H9 (cell line): Measurements from ENCODE around the gene MAPKAP1. TPM values are rescaled to one million over a fixed set of nuclear protein-coding genes. Genes with fewer than 3 reads are reported as not detected.

Experiments used
- DNase-seq: peaks from one replicate; pipeline ENCODE4 v3.0.0-alpha.2; 2017
- H2AFZ ChIP-seq: one replicate; pipeline ENCODE4 v1.6.1; 2013; ENCODE audit warnings: mild to moderate bottlenecking, low read length, control low read depth, moderate library complexity
- H2AK5ac ChIP-seq: 2 replicates; pipeline ENCODE4 v1.6.1; 2013; ENCODE audit warnings: low read length, control low read depth, mixed read lengths; ENCODE audit not compliant: insufficient read length
- H2BK120ac ChIP-seq: one replicate; pipeline ENCODE4 v1.6.1; 2013; ENCODE audit warnings: low read depth, mild to moderate bottlenecking, low read length, control low read depth, inconsistent platforms; ENCODE audit not compliant: poor library complexity, severe bottlenecking
- H2BK12ac ChIP-seq: 2 replicates; pipeline ENCODE4 v1.6.1; 2013; ENCODE audit warnings: low read length, control low read depth, mixed read lengths, low read depth; ENCODE audit not compliant: insufficient read length
- H2BK15ac ChIP-seq: 2 replicates; pipeline ENCODE4 v1.6.1; 2013; ENCODE audit warnings: low read depth, low read length, control low read depth
- H2BK20ac ChIP-seq: one replicate; pipeline ENCODE4 v1.6.1; 2013; ENCODE audit warnings: low read depth, mild to moderate bottlenecking, low read length, control low read depth, inconsistent platforms; ENCODE audit not compliant: poor library complexity, severe bottlenecking
- H2BK5ac ChIP-seq: 2 replicates; pipeline ENCODE4 v1.6.1; 2013; ENCODE audit warnings: low read length, control low read depth, mixed read lengths; ENCODE audit not compliant: insufficient read length
- H3K14ac ChIP-seq: 2 replicates; pipeline ENCODE4 v1.6.1; 2013; ENCODE audit warnings: low read length, control low read depth; ENCODE audit not compliant: insufficient read depth
- H3K18ac ChIP-seq: 2 replicates; pipeline ENCODE4 v1.6.1; 2013; ENCODE audit warnings: low read depth, mild to moderate bottlenecking, mixed read lengths, low read length, control low read depth; ENCODE audit not compliant: insufficient read length
- H3K23ac ChIP-seq: 2 replicates; pipeline ENCODE4 v1.6.1; 2013; ENCODE audit warnings: low read length, control low read depth, mixed read lengths, low read depth; ENCODE audit not compliant: insufficient read length
- H3K23me2 ChIP-seq: 2 replicates; pipeline ENCODE4 v1.6.1; 2013; ENCODE audit warnings: low read depth, mild to moderate bottlenecking, mixed read lengths, low read length, control low read depth; ENCODE audit not compliant: insufficient read length, poor library complexity, severe bottlenecking
- H3K27ac ChIP-seq: 2 replicates; pipeline ENCODE4 v1.5.1; 2013; ENCODE audit warnings: low read length, control low read depth, mixed read lengths, low read depth; ENCODE audit not compliant: insufficient read length
- H3K27me3 ChIP-seq: 2 replicates; pipeline ENCODE4 v1.6.1; 2013; ENCODE audit warnings: low read length, control low read depth, inconsistent platforms; ENCODE audit not compliant: insufficient read depth
- H3K4ac ChIP-seq: 2 replicates; pipeline ENCODE4 v1.6.1; 2013; ENCODE audit warnings: low read depth, mild to moderate bottlenecking, control low read depth, inconsistent platforms, low read length, moderate library complexity
- H3K4me1 ChIP-seq: 2 replicates; pipeline ENCODE4 v1.6.1; 2013; ENCODE audit warnings: low read length, control low read depth, inconsistent platforms; ENCODE audit not compliant: insufficient read depth
- H3K4me2 ChIP-seq: 2 replicates; pipeline ENCODE4 v1.6.1; 2013; ENCODE audit warnings: low read length, control low read depth, mixed read lengths; ENCODE audit not compliant: insufficient read length, insufficient read depth
- H3K56ac ChIP-seq: 2 replicates; pipeline ENCODE4 v1.6.1; 2013; ENCODE audit warnings: low read depth, mild to moderate bottlenecking, mixed read lengths, low read length, control low read depth; ENCODE audit not compliant: insufficient read length
- H3K79me1 ChIP-seq: 2 replicates; pipeline ENCODE4 v1.6.1; 2013; ENCODE audit warnings: low read depth, mild to moderate bottlenecking, moderate library complexity, low read length, control low read depth, inconsistent platforms; ENCODE audit not compliant: insufficient read depth, poor library complexity, severe bottlenecking
- H3K79me2 ChIP-seq: 2 replicates; pipeline ENCODE4 v1.6.1; 2013; ENCODE audit warnings: low read length, control low read depth, inconsistent platforms; ENCODE audit not compliant: insufficient read depth
- H3K9ac ChIP-seq: 2 replicates; pipeline ENCODE4 v1.6.1; 2013; ENCODE audit warnings: low read length, control low read depth, mixed read lengths; ENCODE audit not compliant: insufficient read length; ENCODE audit errors: extremely low read depth
- H3K9me3 ChIP-seq: one replicate; pipeline ENCODE4 v1.6.1; 2013; ENCODE audit warnings: low read depth, low read length, inconsistent platforms; ENCODE audit not compliant: control insufficient read depth
- H3T11ph ChIP-seq: one replicate; pipeline ENCODE4 v1.6.1; 2013; ENCODE audit warnings: mild to moderate bottlenecking, low read length, control low read depth, inconsistent platforms
- H4K20me1 ChIP-seq: one replicate; pipeline ENCODE4 v1.6.1; 2013; ENCODE audit not compliant: control insufficient read depth, insufficient read length, insufficient read depth
- H4K5ac ChIP-seq: 2 replicates; pipeline ENCODE4 v1.6.1; 2013; ENCODE audit warnings: low read depth, mild to moderate bottlenecking, mixed read lengths, low read length, control low read depth; ENCODE audit not compliant: insufficient read length
- H4K8ac ChIP-seq: replicated peaks from 2 replicates; pipeline ENCODE4 v1.6.1; 2013; ENCODE audit warnings: low read length, control low read depth, mixed read lengths, low read depth; ENCODE audit not compliant: insufficient read length
- H4K91ac ChIP-seq: 2 replicates; pipeline ENCODE4 v1.6.1; 2013; ENCODE audit warnings: low read depth, mild to moderate bottlenecking, moderate library complexity, mixed read lengths, low read length, control low read depth; ENCODE audit not compliant: insufficient read length
- H3K27ac Mint-ChIP-seq, 3 experiments: 2 replicates in 2 of 3; 3 replicates in 1 of 3; pipeline ENCODE4 v1.8.0; 2020 to 2021; ENCODE audit warnings: mixed read lengths in 3 of 3, mild to moderate bottlenecking in 1 of 3, moderate library complexity in 1 of 3
- H3K27me3 Mint-ChIP-seq: 2 replicates; pipeline ENCODE4 v1.8.0; 2021; ENCODE audit warnings: low read depth, mild to moderate bottlenecking, moderate library complexity, mixed read lengths
- H3K36me3 Mint-ChIP-seq, 3 experiments: 2 replicates in 2 of 3; 3 replicates in 1 of 3; pipeline ENCODE4 v1.8.0; 2020 to 2021; ENCODE audit warnings: low read depth in 3 of 3, mixed read lengths in 3 of 3; ENCODE audit not compliant: insufficient read depth in 1 of 3
- H3K4me1 Mint-ChIP-seq, 2 experiments: 2 replicates each; pipeline ENCODE4 v1.8.0; 2020; ENCODE audit warnings: mixed read lengths in 2 of 2
- H3K4me3 Mint-ChIP-seq, 2 experiments: 2 replicates in 1 of 2; 3 replicates in 1 of 2; pipeline ENCODE4 v1.8.0; 2020 to 2021; ENCODE audit warnings: mild to moderate bottlenecking in 2 of 2, mixed read lengths in 2 of 2, moderate library complexity in 1 of 2
- H3K9me3 Mint-ChIP-seq, 2 experiments: 2 replicates in 1 of 2; 3 replicates in 1 of 2; pipeline ENCODE4 v1.8.0; 2020; ENCODE audit warnings: mild to moderate bottlenecking in 2 of 2, mixed read lengths in 2 of 2, moderate library complexity in 1 of 2
- CTCF ChIP-seq: fragments of 200-600 bp; sonication (generic); conservative IDR thresholded peaks from 3 replicates; pipeline ENCODE4 v1.8.0; 2021; ENCODE audit warnings: antibody characterized with exemption, mild to moderate bottlenecking
- WGBS: extraction: QIAGEN DNeasy Blood & Tissue Kit; methylation state at CpG from one replicate; pipeline ENCODE4 v1.1.7; 2013; ENCODE audit warnings: missing lambda C conversion rate, low lambda C conversion rate, mixed read lengths; ENCODE audit not compliant: insufficient read length; ENCODE audit errors: extremely low coverage; 5-methylcytosine and 5-hydroxymethylcytosine counted together
- total RNA-seq: library from RNA; stranded (reverse); gene quantifications from 2 replicates; pipeline ENCODE4 v1.2.1, GENCODE V29; 2021

The MAPKAP1 gene
- total RNA-seq, 1 experiment from 2014 or later = 97.0 TPM

- Histone ChIP-seq H4K91ac (no peak overlapping the region), H3K9me3 (no peaks in the 10 kb centered on the region), H4K8ac (no peak overlapping the region), H3K79me2 (peaks cover 26% of the 10 kb centered on the region; the same call in 1 of the 2 replicates), H3T11ph (no peak overlapping the region), H3K27me3 (no peaks in the 10 kb centered on the region), H2AFZ (peak overlapping the region; percentile 94), H2BK15ac (no peak overlapping the region), H2AK5ac (no peak overlapping the region), H3K23me2 (peaks cover 8% of the 10 kb centered on the region), H3K9ac (peak overlapping the region; percentile 56), H3K4me2 (peak overlapping the region; percentile 52), H4K20me1 (no peaks in the 10 kb centered on the region), H2BK12ac (no peak overlapping the region), H3K23ac (no peak overlapping the region), H3K4me1 (no peaks in the 10 kb centered on the region), H3K14ac (no peak overlapping the region), H2BK120ac (no peak overlapping the region), H2BK5ac (no peak overlapping the region), H4K5ac (no peak overlapping the region), H2BK20ac (no peak overlapping the region), H3K79me1 (peaks cover 8% of the 10 kb centered on the region), H3K56ac (no peak overlapping the region), H3K27ac (no peak overlapping the region), H3K4ac (no peak overlapping the region), H3K18ac (no peak overlapping the region)
- peaks cover 25 to 30% of the 10 kb centered on the region in 2 experiments for H3K4me1 Mint-ChIP-seq
- H3K36me3 Mint-ChIP-seq = no peaks in the 10 kb centered on the region
- no peaks in the 10 kb centered on the region; the same call in none of the 2 replicates for H3K27me3 Mint-ChIP-seq
- peak overlapping the region in 2 of 3 experiments; percentile 66 to 70; a peak in 3 of 7 replicates for H3K27ac Mint-ChIP-seq
- no peak for DNase-seq
- WGBS = no CpG with 5 or more reads among the region's 4 CpGs
- TF ChIP-seq CTCF = no peak
- no peaks in the 10 kb centered on the region for H3K9me3 Mint-ChIP-seq
- H3K4me3 Mint-ChIP-seq = peak overlapping the region; percentile 81 to 91
Observed at GRCh38 chr9:125707472-125707804, 430 bp upstream of the MAPKAP1 start.
